Colonic mucosa (tissue), 4 donors: ENCODE measurements around the gene LEMD2. TPM values are rescaled to one million over a fixed set of nuclear protein-coding genes. Genes with fewer than 3 reads are reported as not detected.

ENCODE experiments used
- DNase-seq: peaks from one replicate; pipeline ENCODE4 v3.0.0-alpha.2; 2020
- H3K27ac ChIP-seq: fragments of 200-600 bp; one replicate; pipeline ENCODE4 v1.8.0; 2021
- H3K27me3 ChIP-seq: fragments of 200-600 bp; one replicate; pipeline ENCODE4 v1.8.0; 2021
- H3K36me3 ChIP-seq: fragments of 200-600 bp; one replicate; pipeline ENCODE4 v1.8.0; 2021
- H3K4me1 ChIP-seq: fragments of 200-600 bp; one replicate; pipeline ENCODE4 v1.8.0; 2021; ENCODE audit warnings: mild to moderate bottlenecking
- H3K4me3 ChIP-seq: fragments of 200-600 bp; one replicate; pipeline ENCODE4 v1.8.0; 2021
- H3K9ac ChIP-seq, 2 donors: one replicate each; pipeline ENCODE4 v1.7.0; 2013; ENCODE audit warnings: control low read depth in 2 of 2, low read depth in 2 of 2, low read length in 2 of 2
- H3K9me3 ChIP-seq: fragments of 200-600 bp; one replicate; pipeline ENCODE4 v1.8.0; 2021
- intact Hi-C: fragments of 100-400 bp; cut with DNase I; formaldehyde crosslinking; loops from one replicate; pipeline ENCODE4 v1.14.1; 2022
- total RNA-seq, 2 donors: library from RNA; stranded (reverse); fragmentation: NEBNext Ultra II Directional in 1 of 2; extraction: Animal tissue kit (Norgen Biotek cat#: 25700) in 1 of 2; gene quantifications; one replicate each; pipeline ENCODE4 v1.2.1, GENCODE V29; 2021
- TF ChIP-seq, protein P1 (sequence below): fragments of 200-600 bp; IDR thresholded peaks from one replicate; pipeline ENCODE4 v1.8.0; 2022; ENCODE audit warnings: antibody characterized with exemption, mild to moderate bottlenecking
- donor health status: healthy.
- donor health status: DM: no; HTN: no; CAD: no.
- donor health status: DM: no; HTN: no; CAD: no.

Gene LEMD2
- total RNA-seq, 2 donors from 2014 or later = 61.6 to 68.1 TPM

- DNase-seq = no peak
- H3K27ac ChIP-seq = no peak overlapping the region
- H3K4me3 ChIP-seq = no peak overlapping the region
- H3K27me3 ChIP-seq = no peaks in the 10 kb centered on the region
- intact Hi-C loops = no loop called here
- H3K9me3 ChIP-seq = no peaks in the 10 kb centered on the region
- TF ChIP-seq, protein P1, sequence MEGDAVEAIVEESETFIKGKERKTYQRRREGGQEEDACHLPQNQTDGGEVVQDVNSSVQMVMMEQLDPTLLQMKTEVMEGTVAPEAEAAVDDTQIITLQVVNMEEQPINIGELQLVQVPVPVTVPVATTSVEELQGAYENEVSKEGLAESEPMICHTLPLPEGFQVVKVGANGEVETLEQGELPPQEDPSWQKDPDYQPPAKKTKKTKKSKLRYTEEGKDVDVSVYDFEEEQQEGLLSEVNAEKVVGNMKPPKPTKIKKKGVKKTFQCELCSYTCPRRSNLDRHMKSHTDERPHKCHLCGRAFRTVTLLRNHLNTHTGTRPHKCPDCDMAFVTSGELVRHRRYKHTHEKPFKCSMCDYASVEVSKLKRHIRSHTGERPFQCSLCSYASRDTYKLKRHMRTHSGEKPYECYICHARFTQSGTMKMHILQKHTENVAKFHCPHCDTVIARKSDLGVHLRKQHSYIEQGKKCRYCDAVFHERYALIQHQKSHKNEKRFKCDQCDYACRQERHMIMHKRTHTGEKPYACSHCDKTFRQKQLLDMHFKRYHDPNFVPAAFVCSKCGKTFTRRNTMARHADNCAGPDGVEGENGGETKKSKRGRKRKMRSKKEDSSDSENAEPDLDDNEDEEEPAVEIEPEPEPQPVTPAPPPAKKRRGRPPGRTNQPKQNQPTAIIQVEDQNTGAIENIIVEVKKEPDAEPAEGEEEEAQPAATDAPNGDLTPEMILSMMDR = no peak
- H3K36me3 ChIP-seq = no peaks in the 10 kb centered on the region
- no peak overlapping the region for H3K9ac ChIP-seq
- H3K4me1 ChIP-seq = no peaks in the 10 kb centered on the region
Observed at GRCh38 chr6:33725891-33726673, 62.8 kb downstream of the LEMD2 start.

GRCh38 chr6:33725222-33725621, 63.7 kb downstream of the LEMD2 start:
- Histone ChIP-seq H3K9me3 (no peaks in the 10 kb centered on the region), H3K4me1 (no peaks in the 10 kb centered on the region), H3K4me3 (no peak overlapping the region), H3K36me3 (no peaks in the 10 kb centered on the region), H3K27ac (no peak overlapping the region), H3K27me3 (no peaks in the 10 kb centered on the region), H3K9ac (no peak overlapping the region)
- intact Hi-C loops = no loop called here
- TF ChIP-seq, protein P1 = no peak
- DNase-seq = no peak

DNA sequence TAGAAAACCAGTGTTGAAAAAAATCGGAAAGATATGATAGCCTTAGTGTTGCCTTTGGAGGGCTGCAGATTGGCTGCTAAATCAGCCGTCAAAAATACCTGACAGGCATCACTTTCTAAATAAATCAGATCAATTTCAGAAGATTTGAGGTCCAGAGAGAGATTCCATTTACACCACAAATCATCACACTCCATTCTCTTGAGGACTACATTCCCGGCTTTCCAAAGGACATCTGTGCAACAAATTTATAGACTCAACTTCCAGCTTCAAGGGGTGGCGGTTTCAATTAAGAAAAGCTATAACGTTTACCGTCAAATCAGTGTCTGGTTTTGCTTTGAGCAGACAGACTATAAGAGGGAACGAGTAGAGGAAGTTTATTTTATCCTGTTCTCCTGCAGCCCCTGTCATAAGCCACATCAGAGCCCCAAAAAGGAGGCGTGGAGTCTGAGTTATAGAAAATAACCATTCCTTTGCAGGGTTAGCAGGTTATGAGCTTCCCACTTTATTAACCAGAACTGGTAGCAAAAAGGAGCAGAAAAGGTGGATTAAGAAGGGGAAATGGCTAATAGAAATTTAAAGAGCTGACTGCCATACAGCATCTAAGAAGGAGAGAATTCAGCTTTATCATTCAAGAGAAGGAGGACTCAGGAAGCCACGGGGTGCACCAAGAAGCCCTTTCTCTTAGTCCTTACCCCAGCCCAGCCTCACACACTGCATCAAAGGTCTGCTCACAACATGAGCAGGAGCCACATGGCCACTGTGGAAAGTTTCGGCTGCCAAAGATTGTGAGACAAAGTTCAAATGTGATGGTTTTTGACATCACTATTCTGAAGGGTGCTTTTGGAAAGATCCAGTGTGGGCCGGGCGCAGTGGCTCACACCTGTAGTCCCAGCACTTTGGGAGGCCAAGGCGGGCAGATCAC, 64.6 kb downstream of the LEMD2 start:
- Histone ChIP-seq H3K27ac (no peak overlapping the region), H3K4me1 (no peaks in the 10 kb centered on the region), H3K9me3 (no peaks in the 10 kb centered on the region), H3K36me3 (no peaks in the 10 kb centered on the region), H3K9ac (no peak overlapping the region), H3K27me3 (no peaks in the 10 kb centered on the region), H3K4me3 (no peak overlapping the region)
- DNase-seq = no peak
- intact Hi-C loops = no loop called here
- TF ChIP-seq, protein P1 = no peak

DNA sequence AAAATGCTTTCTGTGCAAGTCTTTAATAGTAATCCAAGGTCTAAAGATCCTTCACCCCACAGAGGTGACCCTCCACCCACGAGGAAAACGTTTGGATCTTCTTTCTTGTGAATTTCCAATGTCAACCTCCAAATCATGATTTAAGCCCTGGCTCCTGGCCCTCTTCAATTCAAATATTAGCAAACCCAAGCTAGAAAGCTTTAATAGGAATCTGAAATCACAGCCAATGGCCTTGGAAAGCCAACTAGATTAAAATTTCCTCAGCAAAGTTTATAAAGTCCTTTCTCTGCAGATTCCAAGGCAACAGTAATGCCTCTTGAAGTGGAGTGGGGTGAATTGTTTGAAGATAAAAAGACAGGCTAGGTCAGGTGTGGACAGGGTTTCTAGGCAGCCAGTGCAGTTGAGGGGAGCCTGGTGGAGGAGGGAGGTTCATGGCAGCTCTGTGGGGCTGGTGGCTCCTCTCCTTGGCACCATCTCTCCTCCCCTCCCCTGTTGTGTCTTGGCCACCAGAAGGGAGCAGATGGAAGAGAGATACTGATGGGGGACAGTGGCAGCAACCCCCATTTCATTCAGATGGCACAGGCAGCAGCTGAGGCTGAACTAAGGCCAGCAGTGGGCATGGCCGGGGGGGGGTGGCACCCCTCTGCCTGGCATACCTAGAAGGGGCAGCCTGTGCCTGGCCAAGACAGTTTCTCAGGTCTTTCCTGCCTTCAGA, 65.4 kb downstream of the LEMD2 start:
- DNase-seq = no peak
- intact Hi-C loops = no loop called here
- TF ChIP-seq, protein P1 = no peak
- Histone ChIP-seq H3K4me1 (no peaks in the 10 kb centered on the region), H3K36me3 (no peaks in the 10 kb centered on the region), H3K9me3 (no peaks in the 10 kb centered on the region), H3K4me3 (no peak overlapping the region), H3K27ac (no peak overlapping the region), H3K9ac (no peak overlapping the region), H3K27me3 (no peaks in the 10 kb centered on the region)

GRCh38 chr6:33722103-33722623, 66.8 kb downstream of the LEMD2 start:
- no peaks in the 10 kb centered on the region for H3K9me3 ChIP-seq
- no peak overlapping the region for H3K4me3 ChIP-seq
- no peaks in the 10 kb centered on the region for H3K4me1 ChIP-seq
- no peak overlapping the region for H3K9ac ChIP-seq
- intact Hi-C loops = no loop called here
- no peaks in the 10 kb centered on the region for H3K27me3 ChIP-seq
- no peaks in the 10 kb centered on the region for H3K36me3 ChIP-seq
- H3K27ac ChIP-seq = no peak overlapping the region
- TF ChIP-seq, protein P1 = no peak
- DNase-seq = no peak
